IMR-90 (cell line): ENCODE results near the gene DSCAML1. TPM values are rescaled to one million over a fixed set of nuclear protein-coding genes. Genes with fewer than 3 reads are reported as not detected.

ENCODE experiments used
- ATAC-seq: fragments of 200-7000 bp; cut with Tn5 transposase; 2 replicates; pipeline ENCODE4 v1.9.1; 2020; ENCODE audit warnings: low read depth, mild to moderate bottlenecking, moderate library complexity
- BruUV-seq: library from RNA; stranded (reverse); fragments of 400-500 nt; replicated peaks from 2 replicates; lab custom pipeline; 2021; lab: Mats Ljungman, UMichigan
- CTCF ChIA-PET: fragments of 300-600 bp; formaldehyde crosslinking; extraction: SDS; loops from one replicate; lab custom pipeline; 2021; ENCODE audit warnings: antibody characterized with exemption; lab: Yijun Ruan, JAX
- POLR2A ChIA-PET: fragments of 300-600 bp; sonication (Branson Sonifier 250); formaldehyde crosslinking; loops from one replicate; lab custom pipeline; 2022; ENCODE audit warnings: antibody characterized with exemption; ENCODE audit not compliant: unreplicated experiment; lab: Charles Lee
- DNase-seq: peaks from one replicate; pipeline ENCODE4 v3.0.0; 2013
- H2AFZ ChIP-seq: replicated peaks from 2 replicates; pipeline ENCODE3; 2013; ENCODE audit warnings: low read length, mild to moderate bottlenecking; ENCODE audit not compliant: poor library complexity
- H2AK5ac ChIP-seq: 2 replicates; pipeline ENCODE4 v1.6.1; 2013; ENCODE audit warnings: low read depth, low read length, inconsistent platforms
- H2AK9ac ChIP-seq: replicated peaks from 2 replicates; pipeline ENCODE3; 2013; ENCODE audit warnings: mild to moderate bottlenecking, low read depth, low read length, moderate library complexity; ENCODE audit not compliant: poor library complexity
- H2BK120ac ChIP-seq: 2 replicates; pipeline ENCODE4 v1.6.1; 2013; ENCODE audit warnings: low read depth, low read length, inconsistent platforms
- H2BK15ac ChIP-seq: 3 replicates; pipeline ENCODE4 v1.6.1; 2013; ENCODE audit warnings: low read depth, low read length, inconsistent platforms
- H2BK20ac ChIP-seq: 2 replicates; pipeline ENCODE4 v1.6.1; 2013; ENCODE audit warnings: low read depth, mild to moderate bottlenecking, inconsistent platforms, low read length, moderate library complexity
- H2BK5ac ChIP-seq: 2 replicates; pipeline ENCODE4 v1.6.1; 2013; ENCODE audit warnings: mild to moderate bottlenecking, low read depth, low read length, inconsistent platforms; ENCODE audit not compliant: poor library complexity, severe bottlenecking
- H3K14ac ChIP-seq: replicated peaks from 2 replicates; pipeline ENCODE4 v1.6.1; 2013; ENCODE audit warnings: low read depth, low read length, inconsistent platforms
- H3K18ac ChIP-seq: 2 replicates; pipeline ENCODE4 v1.6.1; 2013; ENCODE audit warnings: low read depth, low read length, control low read depth
- H3K23ac ChIP-seq: 2 replicates; pipeline ENCODE4 v1.6.1; 2013; ENCODE audit warnings: low read depth, low read length, inconsistent platforms
- H3K27ac ChIP-seq: 2 replicates; pipeline ENCODE4 v1.5.1; 2013; ENCODE audit warnings: mild to moderate bottlenecking, control low read depth, low read length; ENCODE audit not compliant: insufficient read depth
- H3K27me3 ChIP-seq: 2 replicates; pipeline ENCODE4 v1.6.1; 2013; ENCODE audit warnings: low read length; ENCODE audit not compliant: control insufficient read depth, insufficient read depth
- H3K36me3 ChIP-seq: 2 replicates; pipeline ENCODE4 v1.6.1; 2013; ENCODE audit warnings: low read length, mixed read lengths; ENCODE audit not compliant: control insufficient read depth, insufficient read depth
- H3K4ac ChIP-seq: 2 replicates; pipeline ENCODE4 v1.6.1; 2013; ENCODE audit warnings: low read depth, low read length, inconsistent platforms
- H3K4me1 ChIP-seq: 2 replicates; pipeline ENCODE4 v1.6.1; 2013; ENCODE audit warnings: low read length, mixed read lengths; ENCODE audit not compliant: control insufficient read depth, insufficient read depth
- H3K4me2 ChIP-seq: 2 replicates; pipeline ENCODE4 v1.6.1; 2013; ENCODE audit warnings: low read depth, mild to moderate bottlenecking, control low read depth, low read length, moderate library complexity
- H3K4me3 ChIP-seq: 2 replicates; pipeline ENCODE4 v1.5.1; 2013; ENCODE audit warnings: low read depth, mild to moderate bottlenecking, control low read depth, low read length, moderate library complexity; ENCODE audit not compliant: insufficient read depth
- H3K56ac ChIP-seq: 2 replicates; pipeline ENCODE4 v1.6.1; 2013; ENCODE audit warnings: low read length, inconsistent platforms; ENCODE audit not compliant: insufficient read depth; ENCODE audit errors: extremely low read depth
- H3K79me1 ChIP-seq, 2 experiments: 2 replicates each; pipeline ENCODE4 v1.6.1; 2013; ENCODE audit warnings: low read length in 2 of 2, inconsistent platforms in 1 of 2, low read depth in 1 of 2
- H3K9ac ChIP-seq: 2 replicates; pipeline ENCODE4 v1.6.1; 2013; ENCODE audit warnings: low read depth, low read length, control low read depth
- H3K9me1 ChIP-seq: 2 replicates; pipeline ENCODE4 v1.6.1; 2013; ENCODE audit warnings: low read length, inconsistent platforms; ENCODE audit not compliant: insufficient read depth
- H3K9me3 ChIP-seq: 2 replicates; pipeline ENCODE4 v1.6.1; 2013; ENCODE audit warnings: low read length; ENCODE audit not compliant: control insufficient read depth, insufficient read depth
- H4K20me1 ChIP-seq: 2 replicates; pipeline ENCODE4 v1.6.1; 2013; ENCODE audit warnings: low read length, inconsistent platforms; ENCODE audit not compliant: insufficient read depth
- H4K5ac ChIP-seq: 2 replicates; pipeline ENCODE4 v1.6.1; 2013; ENCODE audit warnings: mild to moderate bottlenecking, low read depth, low read length, control low read depth
- H4K8ac ChIP-seq, 2 experiments: 2 replicates each; pipeline ENCODE4 v1.6.1; 2013; ENCODE audit warnings: low read depth in 2 of 2, low read length in 2 of 2, control low read depth in 1 of 2, inconsistent platforms in 1 of 2
- H4K91ac ChIP-seq: 2 replicates; pipeline ENCODE4 v1.6.1; 2013; ENCODE audit warnings: low read depth, low read length, inconsistent platforms; ENCODE audit not compliant: insufficient read depth
- BHLHE40 ChIP-seq: fragments of 150-350 bp; IDR thresholded peaks from 2 replicates; pipeline ENCODE4 v1.6.1; 2016; ENCODE audit warnings: mild to moderate bottlenecking, low read depth, low read length
- CEBPB ChIP-seq: IDR thresholded peaks from 2 replicates; pipeline ENCODE4 v1.6.1; 2012; ENCODE audit warnings: low read depth, low read length, improper control_type of control experiment
- CHD1 ChIP-seq: IDR thresholded peaks from 2 replicates; pipeline ENCODE4 v1.6.1; 2012; ENCODE audit warnings: low read depth, low read length, improper control_type of control experiment
- CTCF ChIP-seq: conservative IDR thresholded peaks from 2 replicates; pipeline ENCODE4 v1.5.1; 2012; ENCODE audit warnings: mild to moderate bottlenecking, low read depth, low read length, improper control_type of control experiment
- ELK1 ChIP-seq: fragments of 150-350 bp; IDR thresholded peaks from 2 replicates; pipeline ENCODE4 v1.6.1; 2016; ENCODE audit warnings: low read depth, mild to moderate bottlenecking, low read length, moderate library complexity, borderline replicate concordance
- FOS ChIP-seq: fragments of 150-350 bp; IDR thresholded peaks from 2 replicates; pipeline ENCODE4 v1.6.1; 2016; ENCODE audit warnings: low read depth, low read length
- MAFK ChIP-seq: IDR thresholded peaks from 2 replicates; pipeline ENCODE4 v1.6.1; 2012; ENCODE audit warnings: low read depth, low read length, improper control_type of control experiment
- MAZ ChIP-seq: IDR thresholded peaks from 2 replicates; pipeline ENCODE4 v1.6.1; 2012; ENCODE audit warnings: low read depth, mild to moderate bottlenecking, low read length, improper control_type of control experiment, moderate library complexity, borderline replicate concordance
- MXI1 ChIP-seq: IDR thresholded peaks from 2 replicates; pipeline ENCODE4 v1.6.1; 2012; ENCODE audit warnings: low read depth, mild to moderate bottlenecking, low read length, moderate library complexity, borderline replicate concordance
- NFE2L2 ChIP-seq: fragments of 150-350 bp; IDR thresholded peaks from 2 replicates; pipeline ENCODE4 v1.6.1; 2016; ENCODE audit warnings: low read depth, mild to moderate bottlenecking, low read length
- POLR2A ChIP-seq: IDR thresholded peaks from 2 replicates; pipeline ENCODE4 v1.6.1; 2012; ENCODE audit warnings: mild to moderate bottlenecking, low read depth, low read length
- RAD21 ChIP-seq: IDR thresholded peaks from 2 replicates; pipeline ENCODE4 v1.6.1; 2012; ENCODE audit warnings: low read length, improper control_type of control experiment
- RCOR1 ChIP-seq: IDR thresholded peaks from 2 replicates; pipeline ENCODE4 v1.6.1; 2012; ENCODE audit warnings: mild to moderate bottlenecking, low read length, improper control_type of control experiment; ENCODE audit not compliant: insufficient replicate concordance
- RFX5 ChIP-seq: IDR thresholded peaks from 2 replicates; pipeline ENCODE4 v1.8.0; 2012; ENCODE audit warnings: low read depth, mild to moderate bottlenecking, low read length, moderate library complexity
- SMC3 ChIP-seq: fragments of 150-350 bp; IDR thresholded peaks from 2 replicates; pipeline ENCODE4 v1.6.1; 2016; ENCODE audit warnings: low read depth, mild to moderate bottlenecking, antibody characterized with exemption, low read length, moderate library complexity
- USF2 ChIP-seq: fragments of 150-350 bp; IDR thresholded peaks from 2 replicates; pipeline ENCODE4 v1.6.1; 2017; ENCODE audit warnings: mild to moderate bottlenecking, antibody characterized with exemption, low read length, low read depth
- WGBS, 2 experiments: methylation state at CpG; one replicate each; pipeline versions ENCODE4 v1.1.5 to v1.1.7; 2013; ENCODE audit warnings: missing lambda C conversion rate in 2 of 2; ENCODE audit not compliant: insufficient read length in 1 of 2; ENCODE audit errors: extremely low coverage in 2 of 2; 5-methylcytosine and 5-hydroxymethylcytosine counted together
- dilution Hi-C: fragments of 300-500 bp; cut with HindIII; formaldehyde crosslinking; loops from one replicate; pipeline ENCODE4 v1.14.3; 2018; ENCODE audit warnings: low sequenced_read_pairs; ENCODE audit not compliant: unreplicated experiment
- in situ Hi-C: fragments of 300-500 bp; cut with MboI; formaldehyde crosslinking; loops from 3 replicates; pipeline ENCODE4 v1.14.3; 2019; ENCODE audit warnings: low sequenced_read_pairs, inconsistent platforms, mixed read lengths
- intact Hi-C: fragments of 100-400 bp; cut with micrococcal nuclease; formaldehyde crosslinking; loops from 2 replicates; pipeline ENCODE4 v1.10.0; 2022
- polyA plus RNA-seq, 3 experiments: library from polyadenylated mRNA; depleted of rRNA; stranded (reverse); fragments of >200 nt; gene quantifications; 2 replicates each; pipeline ENCODE4 v1.2.3, GENCODE V29; 2012; ENCODE audit warnings: low replicate concordance in 1 of 3
- total RNA-seq: library from RNA; depleted of rRNA; stranded (reverse); fragments of >200 nt; gene quantifications from 2 replicates; pipeline ENCODE4 v1.2.3, GENCODE V29; 2012

The DSCAML1 gene
- total and polyA plus RNA-seq, 2 of the 4 experiments (the other 2 are of a cell fraction) = not detected

GRCh38 chr11:117619661-117620060 is 177.4 kb downstream of the DSCAML1 start:
- no peak overlapping the region for H2AK5ac ChIP-seq
- no peak overlapping the region for H2AK9ac ChIP-seq
- DNase-seq (no peak), ATAC-seq (no peak)
- no peaks in the 10 kb centered on the region for H3K36me3 ChIP-seq
- H3K56ac ChIP-seq = no peak overlapping the region
- no peak for TF ChIP-seq MXI1
- no peak for TF ChIP-seq CHD1
- TF ChIP-seq MAZ = no peak
- TF ChIP-seq FOS = no peak
- TF ChIP-seq CEBPB = no peak
- no peak for TF ChIP-seq BHLHE40
- TF ChIP-seq SMC3 = no peak
- no peak for TF ChIP-seq USF2
- TF ChIP-seq NFE2L2 = no peak
- TF ChIP-seq MAFK = no peak
- no peak for TF ChIP-seq CTCF
- TF ChIP-seq POLR2A = no peak
- TF ChIP-seq RCOR1 = no peak
- TF ChIP-seq RAD21 = no peak
- no peak for TF ChIP-seq RFX5
- no peak for TF ChIP-seq ELK1
- no peak overlapping the region for H3K9ac ChIP-seq
- H3K27me3 ChIP-seq = no peaks in the 10 kb centered on the region; the same call in 1 of the 2 replicates
- no peak overlapping the region for H3K4ac ChIP-seq
- no peak overlapping the region for H3K27ac ChIP-seq
- H3K9me3 ChIP-seq = no peaks in the 10 kb centered on the region
- no peak overlapping the region for H3K4me2 ChIP-seq
- H2BK120ac ChIP-seq = no peak overlapping the region
- H3K18ac ChIP-seq = no peak overlapping the region
- H2BK15ac ChIP-seq = no peak overlapping the region
- no peaks in the 10 kb centered on the region for H3K9me1 ChIP-seq
- no peak overlapping the region for H2BK20ac ChIP-seq
- no peak overlapping the region for H4K5ac ChIP-seq
- H4K91ac ChIP-seq = no peak overlapping the region
- intact Hi-C loops (loop anchor here (10.0 kb wide), 1 partner anchor 385 kb away; the partner anchor contains the start of genes PCSK7 and RNF214), in situ Hi-C loops (no loop called here), dilution Hi-C loops (no loop called here)
- H2BK5ac ChIP-seq = no peak overlapping the region
- no peak overlapping the region for H3K4me3 ChIP-seq
- ChIA-PET CTCF (no interaction called here), POLR2A (no interaction called here)
- WGBS, 2 experiments = no CpG with 5 or more reads among the region's 4 CpGs
- no TSS peak for BruUV-seq
- no peaks in the 10 kb centered on the region for H3K79me1 ChIP-seq
- H4K8ac ChIP-seq = no peak overlapping the region
- H3K4me1 ChIP-seq = no peaks in the 10 kb centered on the region
- no peak overlapping the region for H3K14ac ChIP-seq
- no peaks in the 10 kb centered on the region for H4K20me1 ChIP-seq
- H3K23ac ChIP-seq = no peak overlapping the region
- H2AFZ ChIP-seq = no peak overlapping the region
